ENCODE measurements around the gene TRIM64.
"Not testable (repeated sequence)": the region's sequence is repeated elsewhere in the genome, so short reads cannot be mapped to it uniquely, and the experiment has no call there.

The TRIM64 gene

GRCh38 chr11:89965737-89966136 is at the start of gene TRIM64:
TSS of gene TRIM64 (plus strand) at chr11:89966037. CDS start at chr11:89968504, 2,467 bp downstream.
- DNase-seq (ENCODE audit: low read depth in 3 of 3): not testable (repeated sequence)

GRCh38 chr11:89922195-89922660 is 43.6 kb upstream of the TRIM64 start, which contains the start of gene TRIM49D1:
TSS of gene TRIM49D1 (minus strand) at chr11:89922245. CDS start at chr11:89917710, 4,535 bp downstream.
- DNase-seq (ENCODE audit: low read depth in 3 of 3): no peak

- DNase-seq (ENCODE audit: low read depth in 3 of 3): not testable (repeated sequence)
Observed at GRCh38 chr11:89923764-89924163, 42.1 kb upstream of the TRIM64 start, which contains the start of gene TRIM49D2. TSS of gene TRIM49D2 (plus strand) at chr11:89924064. CDS start at chr11:89926762, 2,698 bp downstream.

GRCh38 chr11:89960833-89961232 is 5.0 kb upstream of the TRIM64 start:
- DNase-seq (ENCODE audit: low read depth in 3 of 3): not testable (repeated sequence)
